Omental fat pad (tissue), 4 donors: ENCODE measurements around the gene B4GALT5. TPM values are rescaled to one million over a fixed set of nuclear protein-coding genes. Genes with fewer than 3 reads are reported as not detected.

Experiments used
- ATAC-seq: fragments of 150-250 bp; one replicate; pipeline ENCODE4 v1.9.1; 2016; ENCODE audit warnings: mild to moderate bottlenecking, moderate library complexity; ENCODE audit not compliant: low FRiP score
- DNase-seq: peaks from one replicate; pipeline ENCODE4 v3.0.0-alpha.2; 2019; ENCODE audit warnings: low spot score
- total RNA-seq, 4 donors: library from RNA; depleted of rRNA; stranded (reverse); fragments of >200 nt; gene quantifications; one replicate each; pipeline ENCODE4 v1.1.0, GENCODE V29; 2016
- TF ChIP-seq, protein P1 (sequence below), 3 donors: fragments of 450-650 bp; IDR thresholded peaks; one replicate each; pipeline ENCODE4 v1.5.1; 2016 to 2017; ENCODE audit warnings: antibody characterized with exemption in 3 of 3, mild to moderate bottlenecking in 3 of 3, moderate library complexity in 2 of 3

Gene B4GALT5
- total RNA-seq, 4 donors from 2014 or later, result 27.0 to 93.1 (median 31.3) TPM

DNA sequence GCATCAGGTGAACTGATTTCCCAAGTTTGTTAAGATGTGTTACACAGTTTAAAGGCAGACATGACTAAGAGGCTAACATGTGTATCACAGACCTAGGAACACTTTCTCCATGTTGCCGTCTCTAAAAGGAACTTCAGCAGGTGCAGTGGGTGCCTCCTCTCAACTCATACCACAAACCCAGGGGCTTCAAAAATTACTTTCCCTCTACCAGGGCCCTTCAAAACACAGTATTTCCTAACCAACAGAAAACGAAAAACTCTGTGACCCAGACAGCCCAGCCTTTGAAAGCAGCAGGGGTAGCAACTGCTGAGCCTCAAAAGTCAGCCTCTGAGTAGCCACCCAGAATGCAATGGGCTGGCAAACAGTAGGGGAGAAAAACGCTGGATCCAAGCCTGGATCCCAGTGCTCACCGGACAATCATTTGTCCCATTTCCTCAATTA, 28.5 kb downstream of the B4GALT5 start:
- TF ChIP-seq, protein P1, sequence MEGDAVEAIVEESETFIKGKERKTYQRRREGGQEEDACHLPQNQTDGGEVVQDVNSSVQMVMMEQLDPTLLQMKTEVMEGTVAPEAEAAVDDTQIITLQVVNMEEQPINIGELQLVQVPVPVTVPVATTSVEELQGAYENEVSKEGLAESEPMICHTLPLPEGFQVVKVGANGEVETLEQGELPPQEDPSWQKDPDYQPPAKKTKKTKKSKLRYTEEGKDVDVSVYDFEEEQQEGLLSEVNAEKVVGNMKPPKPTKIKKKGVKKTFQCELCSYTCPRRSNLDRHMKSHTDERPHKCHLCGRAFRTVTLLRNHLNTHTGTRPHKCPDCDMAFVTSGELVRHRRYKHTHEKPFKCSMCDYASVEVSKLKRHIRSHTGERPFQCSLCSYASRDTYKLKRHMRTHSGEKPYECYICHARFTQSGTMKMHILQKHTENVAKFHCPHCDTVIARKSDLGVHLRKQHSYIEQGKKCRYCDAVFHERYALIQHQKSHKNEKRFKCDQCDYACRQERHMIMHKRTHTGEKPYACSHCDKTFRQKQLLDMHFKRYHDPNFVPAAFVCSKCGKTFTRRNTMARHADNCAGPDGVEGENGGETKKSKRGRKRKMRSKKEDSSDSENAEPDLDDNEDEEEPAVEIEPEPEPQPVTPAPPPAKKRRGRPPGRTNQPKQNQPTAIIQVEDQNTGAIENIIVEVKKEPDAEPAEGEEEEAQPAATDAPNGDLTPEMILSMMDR (IDR thresholded peaks at IDR 0.05), result no peak
- no peak for DNase-seq
- ATAC-seq, result peak; percentile 46

DNA sequence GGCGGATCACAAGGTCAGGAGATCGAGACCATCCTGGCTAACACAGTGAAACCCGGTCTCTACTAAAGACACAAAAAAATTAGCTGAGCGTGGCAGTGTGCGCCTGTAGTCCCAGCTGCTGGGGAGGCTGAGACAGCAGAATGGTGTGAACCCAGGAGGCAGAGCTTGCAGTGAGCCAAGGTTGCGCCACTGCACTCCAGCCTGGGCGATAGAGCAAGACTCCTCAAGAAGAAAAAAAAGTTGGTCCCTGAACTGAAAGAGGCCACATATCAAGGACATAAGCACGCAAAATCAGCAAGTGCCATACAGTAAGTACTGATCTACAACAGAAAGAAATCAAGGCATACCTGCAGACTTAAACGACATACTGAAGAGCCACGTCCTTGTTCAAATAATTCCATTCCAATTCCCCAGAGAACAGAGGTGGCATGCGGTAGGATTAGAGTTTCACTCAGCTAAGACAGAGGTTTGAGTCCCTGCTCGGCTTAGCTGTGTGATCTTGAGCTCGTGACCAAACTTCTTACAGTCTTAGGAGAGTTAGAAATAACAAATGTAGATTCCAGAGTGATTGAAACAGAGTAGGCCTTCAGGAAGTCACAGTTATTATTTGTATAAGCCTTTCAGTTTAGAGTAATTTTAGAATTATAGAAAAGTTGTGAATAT, 29.2 kb downstream of the B4GALT5 start:
- ATAC-seq (no peak), DNase-seq (no peak)
- TF ChIP-seq, protein P1 (IDR thresholded peaks at IDR 0.05), result no peak

DNA sequence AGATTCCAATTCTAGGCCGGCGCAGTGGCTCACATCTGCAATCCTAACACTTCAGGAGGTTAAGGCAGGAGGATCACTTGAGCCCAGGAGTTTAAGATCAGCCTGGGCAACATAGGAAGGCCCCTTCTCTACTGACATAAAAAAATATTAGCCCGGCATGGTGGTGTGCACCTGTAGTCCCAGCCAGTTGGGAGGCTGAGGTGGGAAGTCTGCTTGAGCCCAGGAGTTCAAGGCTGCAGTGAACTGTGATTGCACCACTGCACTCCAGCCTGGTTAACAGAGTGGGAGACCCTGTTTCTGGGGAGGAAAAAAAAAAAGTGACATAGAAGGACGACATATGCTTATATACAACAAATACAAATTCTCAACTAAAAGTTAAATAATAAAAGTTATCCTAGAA, 30.9 kb downstream of the B4GALT5 start:
- no peak for ATAC-seq
- no peak for DNase-seq
- TF ChIP-seq, protein P1 (IDR thresholded peaks at IDR 0.05), result no peak

DNA sequence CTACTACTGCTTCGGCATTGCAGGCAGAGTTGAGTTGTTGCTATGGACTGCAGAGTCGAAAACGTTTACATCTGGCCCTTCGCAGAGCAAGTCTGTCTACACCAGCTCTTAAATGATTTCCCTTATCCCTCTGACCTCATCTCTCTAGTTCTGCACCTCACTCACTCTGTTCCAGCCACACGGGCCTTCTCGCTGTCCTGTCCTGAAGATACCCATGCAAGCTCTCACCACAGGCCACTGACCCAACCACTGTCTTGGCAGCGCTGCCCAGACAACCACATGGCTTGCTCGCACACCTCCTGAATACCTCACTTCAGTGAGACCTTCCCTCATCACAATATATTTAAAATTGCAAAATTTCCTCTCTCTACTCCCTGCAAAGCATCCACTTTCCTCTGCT, 31.4 kb downstream of the B4GALT5 start:
- TF ChIP-seq, protein P1 (IDR thresholded peaks at IDR 0.05), result no peak
- ATAC-seq (no peak), DNase-seq (no peak)

DNA sequence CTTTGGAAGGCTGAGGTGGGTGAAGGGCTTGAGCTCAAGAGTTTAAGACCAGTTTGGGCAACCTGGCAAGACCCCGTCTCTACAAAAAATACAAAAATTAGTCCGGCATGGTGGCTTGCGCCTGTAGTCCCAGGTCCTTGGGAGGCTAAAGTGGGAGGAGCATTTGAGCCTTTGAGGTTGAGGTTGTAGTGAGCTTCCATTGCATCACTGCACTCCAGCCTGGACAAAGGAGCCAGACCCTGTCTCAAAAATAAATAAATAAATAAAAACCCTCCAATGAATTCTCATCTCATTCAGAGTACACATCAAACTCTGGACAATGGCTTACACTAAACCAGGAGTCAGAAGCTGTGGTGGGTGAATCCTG, 31.8 kb downstream of the B4GALT5 start:
- TF ChIP-seq, protein P1 (IDR thresholded peaks at IDR 0.05), result no peak
- DNase-seq (no peak), ATAC-seq (no peak)

DNA sequence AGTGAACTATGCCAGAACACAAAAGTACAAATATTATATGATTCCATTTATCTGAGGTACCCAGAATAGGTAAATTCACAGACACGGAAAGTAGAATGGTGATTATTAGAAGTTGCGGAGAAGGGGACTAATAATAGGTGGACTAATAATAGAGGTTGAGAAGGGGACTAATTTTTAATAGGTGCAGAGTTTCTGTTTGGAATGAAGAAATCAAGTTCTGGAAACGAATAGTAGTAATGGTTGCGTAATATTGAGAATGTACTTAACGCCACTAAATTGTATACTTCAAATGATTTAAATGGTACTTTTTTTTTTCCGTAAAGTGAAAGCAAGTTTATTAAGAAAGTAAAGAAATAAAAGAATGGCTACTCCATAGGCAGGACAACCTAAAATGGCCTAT, 33.2 kb downstream of the B4GALT5 start:
- TF ChIP-seq, protein P1 (IDR thresholded peaks at IDR 0.05), result no peak
- ATAC-seq, result no peak
- DNase-seq, result no peak

DNA sequence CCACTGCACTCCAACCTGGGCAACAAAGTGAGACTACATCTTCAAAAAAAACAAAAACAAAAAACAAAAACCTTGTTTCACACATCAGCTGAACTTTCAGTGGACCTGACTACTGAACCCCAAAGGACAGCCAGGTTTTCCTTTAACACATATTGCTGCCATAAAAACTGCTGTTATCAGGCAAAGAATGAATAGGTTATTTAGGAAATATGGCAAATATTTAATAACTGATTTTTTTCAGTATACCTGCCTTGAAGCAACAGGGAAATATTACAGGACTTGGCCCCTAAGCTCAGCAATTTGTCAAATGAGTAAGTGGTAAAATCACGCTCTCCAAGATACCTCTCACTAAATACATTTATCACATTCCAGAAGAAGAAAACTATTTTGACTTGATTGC, 34.0 kb downstream of the B4GALT5 start:
- TF ChIP-seq, protein P1 (IDR thresholded peaks at IDR 0.05), result no peak
- DNase-seq (no peak), ATAC-seq (no peak)
